Fibroblast of lung (primary cell): ENCODE results near the gene FER.

Experiments used
- CTCF ChIP-seq, 2 donors: IDR thresholded peaks in 1 of 2; conservative IDR thresholded peaks in 1 of 2; 1 replicate in 1 of 2; 2 replicates in 1 of 2; pipeline ENCODE4 v1.5.1; 2011 to 2012; ENCODE audit warnings: low read length in 2 of 2, control low read depth in 1 of 2, inconsistent platforms in 1 of 2, low read depth in 1 of 2, mild to moderate bottlenecking in 1 of 2
- EZH2 ChIP-seq: IDR thresholded peaks from 2 replicates; pipeline ENCODE4 v1.5.1; 2012; ENCODE audit warnings: low read length, control low read depth, mild to moderate bottlenecking; ENCODE audit errors: missing control alignments

- no peak for TF ChIP-seq CTCF (conservative IDR thresholded peaks at IDR 0.05 in 1 of 2, IDR thresholded peaks at IDR 0.05 in 1 of 2; ENCODE audit: low read depth in 1 of 2, low read length in 2 of 2)
- no peak for TF ChIP-seq EZH2
Observed at GRCh38 chr5:109192027-109192426, 444.3 kb downstream of the FER start.
